Nephron progenitor cell (in vitro differentiated cells): ENCODE data around the gene SHC1.

Experiments
- DNase-seq: peaks from one replicate; pipeline ENCODE4 v3.0.0; 2021
- H3K27ac Mint-ChIP-seq: 2 replicates; pipeline ENCODE4 v1.8.0; 2021; ENCODE audit warnings: mild to moderate bottlenecking, moderate library complexity, mixed read lengths
- H3K27me3 Mint-ChIP-seq: 2 replicates; pipeline ENCODE4 v1.8.0; 2021; ENCODE audit warnings: mild to moderate bottlenecking, low read depth, mixed read lengths; ENCODE audit not compliant: poor library complexity
- H3K36me3 Mint-ChIP-seq: 2 replicates; pipeline ENCODE4 v1.8.0; 2021; ENCODE audit warnings: low read depth, mixed read lengths
- H3K4me1 Mint-ChIP-seq: 2 replicates; pipeline ENCODE4 v1.8.0; 2021; ENCODE audit warnings: mixed read lengths
- H3K4me3 Mint-ChIP-seq: 2 replicates; pipeline ENCODE4 v1.8.0; 2021; ENCODE audit warnings: mild to moderate bottlenecking, moderate library complexity, mixed read lengths
- H3K9me3 Mint-ChIP-seq: 2 replicates; pipeline ENCODE4 v1.8.0; 2021; ENCODE audit warnings: mild to moderate bottlenecking, moderate library complexity, mixed read lengths
- CTCF ChIP-seq: fragments of 200-600 bp; sonication (generic); IDR thresholded peaks from 2 replicates; pipeline ENCODE4 v1.5.0; 2021; ENCODE audit warnings: antibody characterized with exemption

SHC1 gene

GRCh38 chr1:154970631-154971340, at the start of gene SHC1:
Gene SHC1 (minus strand): TSS chr1:154970747. CDS start chr1:154970526, 221 bp downstream.
- peak within 1 kb of the TSS; percentile 95 for H3K27ac Mint-ChIP-seq
- H3K4me3 Mint-ChIP-seq: peak within 1 kb of the TSS; percentile 88
- H3K36me3 Mint-ChIP-seq: peaks cover 21% of the 10 kb centered on the region
- H3K9me3 Mint-ChIP-seq: no peaks in the 10 kb centered on the region
- H3K4me1 Mint-ChIP-seq: peaks cover 52% of the 10 kb centered on the region
- peak; percentile 91 for DNase-seq
- no peak for TF ChIP-seq CTCF
- H3K27me3 Mint-ChIP-seq: no peaks in the 10 kb centered on the region

- no peak for TF ChIP-seq CTCF
- H3K36me3 Mint-ChIP-seq: no peaks in the 10 kb centered on the region
- no peak overlapping the region for H3K27ac Mint-ChIP-seq
- H3K27me3 Mint-ChIP-seq: peaks cover 6% of the 10 kb centered on the region
- no peak for DNase-seq
- H3K4me1 Mint-ChIP-seq: peaks cover 40% of the 10 kb centered on the region
- no peaks in the 10 kb centered on the region for H3K9me3 Mint-ChIP-seq
- peak overlapping the region; percentile 19 for H3K4me3 Mint-ChIP-seq
Observed at GRCh38 chr1:155019377-155020245, 49.1 kb upstream of the SHC1 start.

- H3K27ac Mint-ChIP-seq: peak overlapping the region; percentile 33
- DNase-seq: no peak
- no peak for TF ChIP-seq CTCF
Observed at GRCh38 chr1:155018617-155019348, 48.2 kb upstream of the SHC1 start.

GRCh38 chr1:155017946-155018316, 47.4 kb upstream of the SHC1 start:
- Mint-ChIP-seq H3K4me3 (peak overlapping the region; percentile 40), H3K36me3 (no peaks in the 10 kb centered on the region), H3K27ac (no peak overlapping the region), H3K4me1 (peaks cover 43% of the 10 kb centered on the region), H3K9me3 (no peaks in the 10 kb centered on the region), H3K27me3 (peaks cover 6% of the 10 kb centered on the region)
- DNase-seq: no peak
- no peak for TF ChIP-seq CTCF

More at GRCh38 chr1:155018617-155019348, 48.2 kb upstream of the SHC1 start:
- H3K9me3 Mint-ChIP-seq: no peaks in the 10 kb centered on the region
- H3K27me3 Mint-ChIP-seq: peaks cover 6% of the 10 kb centered on the region
- H3K36me3 Mint-ChIP-seq: no peaks in the 10 kb centered on the region
- no peak overlapping the region for H3K4me3 Mint-ChIP-seq
- H3K4me1 Mint-ChIP-seq: peaks cover 40% of the 10 kb centered on the region

- Mint-ChIP-seq H3K4me1 (peaks cover 46% of the 10 kb centered on the region), H3K9me3 (no peaks in the 10 kb centered on the region), H3K27ac (peak overlapping the region; percentile 36), H3K36me3 (no peaks in the 10 kb centered on the region), H3K27me3 (peaks cover 8% of the 10 kb centered on the region), H3K4me3 (peak overlapping the region; percentile 73)
- TF ChIP-seq CTCF: peak; percentile 93
- peak; percentile 89 for DNase-seq
Observed at GRCh38 chr1:155017041-155017945, 46.7 kb upstream of the SHC1 start.
